DOHH2 (cell line): Measurements from ENCODE around the gene FUT3.

ENCODE experiments used
- H3F3A ChIP-seq: fragments of 200-600 bp; sonication (generic), shearing (Covaris generic); 2 replicates; pipeline ENCODE4 v1.6.0; 2016; ENCODE audit warnings: antibody characterized with exemption, mild to moderate bottlenecking; ENCODE audit not compliant: control insufficient read depth, insufficient read depth
- H3K27ac ChIP-seq: fragments of 200-600 bp; sonication (generic); 2 replicates; pipeline ENCODE4 v1.5.1; 2014; ENCODE audit warnings: low read depth, mild to moderate bottlenecking, low read length, moderate library complexity
- H3K27me3 ChIP-seq: fragments of 200-600 bp; sonication (generic); 2 replicates; pipeline ENCODE4 v1.6.1; 2014; ENCODE audit warnings: mild to moderate bottlenecking, low read length, mixed read lengths; ENCODE audit not compliant: control insufficient read depth
- H3K36me3 ChIP-seq: fragments of 200-600 bp; sonication (generic); 2 replicates; pipeline ENCODE4 v1.6.1; 2014; ENCODE audit warnings: mild to moderate bottlenecking, low read length, moderate library complexity, mixed read lengths; ENCODE audit not compliant: control insufficient read depth
- H3K4me1 ChIP-seq: fragments of 200-600 bp; sonication (generic); 2 replicates; pipeline ENCODE4 v1.6.1; 2014; ENCODE audit warnings: mild to moderate bottlenecking, low read length, mixed read lengths; ENCODE audit not compliant: control insufficient read depth
- H3K4me2 ChIP-seq: fragments of 200-600 bp; sonication (generic); 2 replicates; pipeline ENCODE4 v1.6.0; 2014; ENCODE audit warnings: mild to moderate bottlenecking, low read length, moderate library complexity
- H3K4me3 ChIP-seq: fragments of 200-600 bp; sonication (generic); 2 replicates; pipeline ENCODE4 v1.5.1; 2014; ENCODE audit warnings: mild to moderate bottlenecking, low read length, mixed read lengths
- H3K79me2 ChIP-seq: fragments of 200-600 bp; sonication (generic); 2 replicates; pipeline ENCODE4 v1.6.1; 2014; ENCODE audit warnings: mild to moderate bottlenecking, low read length, mixed read lengths; ENCODE audit not compliant: control insufficient read depth
- H3K9me2 ChIP-seq: fragments of 200-600 bp; sonication (generic); replicated peaks from 2 replicates; pipeline ENCODE4 v1.6.1; 2014; ENCODE audit warnings: mild to moderate bottlenecking, low read length, mixed read lengths; ENCODE audit not compliant: control insufficient read depth
- H3K9me3 ChIP-seq: fragments of 200-600 bp; sonication (generic); 2 replicates; pipeline ENCODE4 v1.6.1; 2014; ENCODE audit warnings: antibody characterized with exemption, low read length, mixed read lengths; ENCODE audit not compliant: control insufficient read depth, insufficient read depth
- H4K20me1 ChIP-seq: fragments of 200-600 bp; sonication (generic); 2 replicates; pipeline ENCODE4 v1.6.0; 2014; ENCODE audit warnings: low read depth, mild to moderate bottlenecking, antibody characterized with exemption, low read length, moderate library complexity; ENCODE audit not compliant: control insufficient read depth, insufficient read depth
- EZH2phosphoT487 ChIP-seq: fragments of 200-600 bp; sonication (generic); IDR thresholded peaks from 2 replicates; pipeline ENCODE4 v1.6.1; 2017; ENCODE audit warnings: borderline replicate concordance, mild to moderate bottlenecking, antibody characterized with exemption, low read length, moderate library complexity, mixed read lengths
- TF ChIP-seq, protein P1 (sequence below): fragments of 200-600 bp; sonication (generic); IDR thresholded peaks from one replicate; pipeline ENCODE4 v1.5.1; 2014; ENCODE audit warnings: antibody characterized with exemption, mild to moderate bottlenecking, low read depth, low read length; ENCODE audit not compliant: poor library complexity, severe bottlenecking

The FUT3 gene

DNA sequence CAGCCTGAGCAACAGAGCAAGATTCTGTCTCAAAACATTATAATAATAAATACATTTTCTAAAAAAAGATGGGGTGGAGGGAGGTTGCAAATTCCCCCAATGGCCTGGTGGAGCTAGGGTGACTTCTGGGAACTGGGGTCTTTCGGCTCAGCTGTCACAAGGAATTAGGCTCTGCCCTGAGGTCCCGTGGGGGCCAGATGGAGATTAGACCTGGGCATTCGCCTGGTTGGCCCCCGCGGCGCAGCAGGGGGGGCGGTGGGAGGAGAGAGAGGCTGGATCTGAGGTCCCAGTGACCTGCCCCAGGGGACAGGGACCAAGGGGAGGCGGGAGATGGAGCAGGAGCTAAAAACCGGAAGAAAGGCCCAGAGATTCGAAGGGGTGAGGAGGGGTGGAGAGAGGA, 26.5 kb downstream of the FUT3 start:
- Histone ChIP-seq H3K9me2 (no peaks in the 10 kb centered on the region), H3K27me3 (peaks cover 23% of the 10 kb centered on the region), H3K4me1 (peaks cover 32% of the 10 kb centered on the region), H3K79me2 (no peaks in the 10 kb centered on the region), H3K9me3 (no peaks in the 10 kb centered on the region), H3K27ac (no peak overlapping the region), H4K20me1 (no peaks in the 10 kb centered on the region), H3F3A (no peaks in the 10 kb centered on the region), H3K4me3 (no peak overlapping the region), H3K36me3 (no peaks in the 10 kb centered on the region), H3K4me2 (no peak overlapping the region)
- TF ChIP-seq, protein P1, sequence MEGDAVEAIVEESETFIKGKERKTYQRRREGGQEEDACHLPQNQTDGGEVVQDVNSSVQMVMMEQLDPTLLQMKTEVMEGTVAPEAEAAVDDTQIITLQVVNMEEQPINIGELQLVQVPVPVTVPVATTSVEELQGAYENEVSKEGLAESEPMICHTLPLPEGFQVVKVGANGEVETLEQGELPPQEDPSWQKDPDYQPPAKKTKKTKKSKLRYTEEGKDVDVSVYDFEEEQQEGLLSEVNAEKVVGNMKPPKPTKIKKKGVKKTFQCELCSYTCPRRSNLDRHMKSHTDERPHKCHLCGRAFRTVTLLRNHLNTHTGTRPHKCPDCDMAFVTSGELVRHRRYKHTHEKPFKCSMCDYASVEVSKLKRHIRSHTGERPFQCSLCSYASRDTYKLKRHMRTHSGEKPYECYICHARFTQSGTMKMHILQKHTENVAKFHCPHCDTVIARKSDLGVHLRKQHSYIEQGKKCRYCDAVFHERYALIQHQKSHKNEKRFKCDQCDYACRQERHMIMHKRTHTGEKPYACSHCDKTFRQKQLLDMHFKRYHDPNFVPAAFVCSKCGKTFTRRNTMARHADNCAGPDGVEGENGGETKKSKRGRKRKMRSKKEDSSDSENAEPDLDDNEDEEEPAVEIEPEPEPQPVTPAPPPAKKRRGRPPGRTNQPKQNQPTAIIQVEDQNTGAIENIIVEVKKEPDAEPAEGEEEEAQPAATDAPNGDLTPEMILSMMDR, result no peak
- TF ChIP-seq EZH2phosphoT487, result no peak

DNA sequence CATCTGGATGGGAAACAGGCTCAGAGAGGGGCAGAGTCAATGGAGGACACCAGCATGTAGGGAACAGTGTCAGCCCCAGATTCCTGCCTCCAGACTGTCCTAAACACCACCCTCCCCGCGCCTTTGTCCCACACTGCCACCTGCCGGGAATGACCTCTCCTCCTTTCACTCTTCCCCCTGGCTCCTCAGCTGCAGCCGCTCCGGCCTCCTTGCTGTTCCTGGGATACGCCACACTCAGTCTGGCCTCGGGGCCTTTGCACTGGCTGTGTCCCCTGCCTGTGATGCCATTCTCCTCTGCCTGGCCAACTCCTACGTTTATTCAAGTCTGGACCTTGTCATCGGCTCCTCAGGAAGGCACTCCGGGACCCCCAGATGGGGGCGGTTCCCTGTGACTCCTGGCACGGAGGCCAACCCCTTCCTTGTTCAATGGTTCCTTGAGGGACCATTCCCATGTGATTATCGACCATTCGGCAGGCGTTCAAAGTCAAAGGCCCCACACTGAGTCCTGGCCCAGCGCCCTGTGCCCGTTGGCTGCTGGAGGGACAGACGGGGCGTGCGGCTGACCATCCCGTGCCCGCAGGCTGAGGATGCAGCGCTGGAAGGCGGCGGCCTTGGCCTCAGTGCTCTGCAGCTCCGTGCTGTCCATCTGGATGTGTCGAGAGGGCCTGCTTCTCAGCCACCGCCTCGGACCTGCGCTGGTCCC, 27.5 kb downstream of the FUT3 start:
- Histone ChIP-seq H4K20me1 (no peaks in the 10 kb centered on the region), H3K4me3 (no peak overlapping the region), H3F3A (no peaks in the 10 kb centered on the region), H3K9me2 (no peaks in the 10 kb centered on the region), H3K4me2 (no peak overlapping the region), H3K27ac (no peak overlapping the region), H3K9me3 (no peaks in the 10 kb centered on the region), H3K27me3 (peaks cover 17% of the 10 kb centered on the region), H3K4me1 (peaks cover 22% of the 10 kb centered on the region), H3K36me3 (no peaks in the 10 kb centered on the region), H3K79me2 (no peaks in the 10 kb centered on the region)
- TF ChIP-seq EZH2phosphoT487, result no peak
- TF ChIP-seq, protein P1, result no peak

DNA sequence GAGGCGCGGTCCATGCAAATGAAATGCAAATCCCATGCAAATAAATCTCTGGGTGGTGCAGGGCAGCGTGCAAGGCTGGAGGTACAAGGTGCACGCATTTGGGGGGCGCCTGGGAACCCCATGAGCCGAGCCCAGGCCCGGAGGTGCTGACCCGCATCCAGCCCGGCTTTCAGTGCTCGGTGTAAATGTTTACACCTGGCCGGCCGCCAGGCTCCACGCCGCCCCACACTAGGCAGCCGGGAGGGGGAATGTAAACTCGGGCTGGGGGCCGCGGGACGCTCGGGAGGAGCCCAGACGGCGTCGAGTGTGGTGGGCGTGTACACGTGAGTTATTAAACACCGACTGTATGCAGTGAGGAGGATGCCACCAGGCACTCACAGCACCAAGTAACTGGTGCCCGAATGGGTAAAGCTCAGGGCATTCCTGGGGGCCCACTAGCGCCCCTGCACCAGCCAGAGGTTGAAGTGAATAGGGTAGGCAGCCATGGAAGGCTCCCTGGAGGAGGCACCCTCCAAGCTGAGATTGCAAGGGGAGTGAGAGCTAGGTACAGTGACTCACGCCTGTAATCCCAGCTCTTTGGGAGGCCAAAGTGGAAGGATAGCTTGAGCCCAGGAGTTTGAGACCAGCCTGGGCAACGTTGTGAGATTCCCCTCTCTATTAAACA, 28.9 kb downstream of the FUT3 start:
- Histone ChIP-seq H3K36me3 (no peaks in the 10 kb centered on the region), H3K9me3 (no peaks in the 10 kb centered on the region), H3F3A (no peaks in the 10 kb centered on the region), H3K4me1 (peaks cover 20% of the 10 kb centered on the region), H3K27ac (no peak overlapping the region), H3K9me2 (no peaks in the 10 kb centered on the region), H3K27me3 (peaks cover 8% of the 10 kb centered on the region), H3K4me2 (no peak overlapping the region), H3K4me3 (no peak overlapping the region), H4K20me1 (no peaks in the 10 kb centered on the region), H3K79me2 (no peaks in the 10 kb centered on the region)
- TF ChIP-seq, protein P1, result no peak
- TF ChIP-seq EZH2phosphoT487, result no peak
